Coronary artery (tissue), 2 donors: ENCODE results near the gene ZFP36L1.

Source experiments
- DNase-seq: peaks from one replicate; pipeline ENCODE4 v3.0.0-alpha.2; 2017; ENCODE audit warnings: low spot score
- H3K27ac ChIP-seq, 2 donors: fragments of 200-600 bp; sonication (generic); one replicate each; pipeline ENCODE4 v1.5.1; 2016 to 2019
- H3K4me3 ChIP-seq: fragments of 200-600 bp; sonication (generic); 2 replicates; pipeline ENCODE4 v1.5.1; 2016; ENCODE audit warnings: mild to moderate bottlenecking, moderate library complexity
- CTCF ChIP-seq: fragments of 200-600 bp; sonication (generic); IDR thresholded peaks from one replicate; pipeline ENCODE4 v1.5.1; 2019; ENCODE audit warnings: antibody characterized with exemption

Gene ZFP36L1

GRCh38 chr14:68759937-68760336 is 32.9 kb downstream of the ZFP36L1 start:
- Histone ChIP-seq H3K27ac (no peak overlapping the region), H3K4me3 (no peak overlapping the region)
- TF ChIP-seq CTCF: no peak
- DNase-seq: no peak

GRCh38 chr14:68759017-68759560 is 33.8 kb downstream of the ZFP36L1 start:
- no peak for TF ChIP-seq CTCF
- DNase-seq: no peak
- H3K4me3 ChIP-seq: no peak overlapping the region
- H3K27ac ChIP-seq: no peak overlapping the region

GRCh38 chr14:68758301-68758700 is 34.6 kb downstream of the ZFP36L1 start:
- no peak for DNase-seq
- no peak for TF ChIP-seq CTCF
- H3K27ac ChIP-seq: no peak overlapping the region
- no peak overlapping the region for H3K4me3 ChIP-seq

GRCh38 chr14:68757618-68758081 is 35.2 kb downstream of the ZFP36L1 start:
- DNase-seq: no peak
- Histone ChIP-seq H3K27ac (no peak overlapping the region), H3K4me3 (no peak overlapping the region)
- TF ChIP-seq CTCF: no peak

- TF ChIP-seq CTCF: no peak
- Histone ChIP-seq H3K4me3 (no peak overlapping the region), H3K27ac (no peak overlapping the region)
- no peak for DNase-seq
These were observed 36.1 kb downstream of the ZFP36L1 start for GRCh38 chr14:68756734-68757133.

GRCh38 chr14:68756000-68756481 is 36.8 kb downstream of the ZFP36L1 start:
- no peak overlapping the region for H3K4me3 ChIP-seq
- H3K27ac ChIP-seq: no peak overlapping the region
- no peak for DNase-seq
- TF ChIP-seq CTCF: no peak

- H3K27ac ChIP-seq: no peak overlapping the region
- TF ChIP-seq CTCF: no peak
- no peak overlapping the region for H3K4me3 ChIP-seq
- no peak for DNase-seq
These were observed 37.9 kb downstream of the ZFP36L1 start for GRCh38 chr14:68755016-68755353.
